ENCODE data around the gene MOSPD2.
A peak's percentile ranks its signal among the peaks of the same experiment; 100 is the strongest.

The MOSPD2 gene

DNA sequence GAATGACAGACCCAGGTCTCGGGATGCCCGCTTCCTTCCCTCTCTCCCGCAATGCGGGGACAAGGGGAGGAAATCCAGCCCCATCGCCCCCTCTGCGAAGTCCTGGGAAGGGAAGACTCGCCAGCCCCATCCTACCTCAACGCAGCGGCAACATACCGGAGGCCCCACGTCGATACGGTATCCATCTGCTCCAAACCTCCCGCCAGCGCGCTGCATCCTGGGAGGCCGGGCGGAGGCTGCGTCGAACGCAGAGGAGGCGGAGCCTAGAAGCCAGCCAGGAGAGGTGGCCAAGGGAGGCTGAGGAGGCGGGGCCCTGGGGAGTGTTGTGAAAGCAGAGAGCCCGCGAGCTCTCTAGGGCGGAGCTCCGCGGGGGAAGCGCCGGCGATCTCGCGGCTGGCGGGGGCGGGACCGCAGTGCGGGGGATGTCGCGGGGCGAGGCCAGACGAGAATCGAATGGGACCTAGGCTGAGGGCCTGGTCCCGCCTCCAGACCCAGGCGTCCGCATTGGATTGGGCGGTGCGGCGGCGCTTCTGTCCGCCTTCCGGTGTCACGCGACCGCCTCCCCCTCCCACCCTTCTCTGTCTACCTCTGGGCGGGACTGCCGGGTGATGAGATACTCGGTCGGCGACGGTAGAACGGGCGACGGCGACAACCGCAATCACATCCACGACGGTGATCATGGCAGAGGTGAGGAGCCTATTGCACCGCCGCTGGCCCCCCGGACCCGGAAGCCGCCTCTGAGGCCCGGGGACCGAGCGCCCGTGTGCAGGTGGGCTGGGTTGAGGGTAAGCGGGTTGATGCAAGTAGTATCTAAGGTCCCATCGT, at the start of gene MOSPD2, which contains the start of gene FANCB:
TSS of gene MOSPD2 (plus strand) at position 571 of the 825 bp plus-strand sequence. CDS start at position 679, 108 bp downstream.
TSS of gene FANCB (minus strand) at position 219 of the 825 bp plus-strand sequence. CDS start 7,559 bp downstream, outside the sequence.
- peak; percentile 89 for DNase-seq (ENCODE audit: low read depth)

DNA sequence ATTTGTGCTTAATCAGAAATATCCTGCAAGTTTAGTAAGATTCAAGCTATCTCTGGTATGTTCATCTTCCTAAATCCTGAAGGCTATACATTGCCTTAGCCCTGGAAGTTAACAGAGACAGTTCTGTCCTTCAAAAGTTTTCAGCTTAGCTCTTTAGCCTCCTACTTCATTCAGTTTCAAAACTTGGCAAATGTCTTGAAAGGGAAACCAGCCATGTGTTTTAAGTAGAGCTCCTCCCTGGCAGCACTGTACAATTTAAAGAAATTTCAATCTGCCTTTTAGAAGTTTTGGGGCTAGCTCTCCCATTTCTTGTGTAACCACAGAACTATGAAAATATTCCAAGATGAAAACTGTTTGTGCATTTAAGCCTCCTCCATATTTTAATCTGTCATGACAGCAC, 47.4 kb upstream of the MOSPD2 start:
- DNase-seq (ENCODE audit: low read depth), result no peak

DNA sequence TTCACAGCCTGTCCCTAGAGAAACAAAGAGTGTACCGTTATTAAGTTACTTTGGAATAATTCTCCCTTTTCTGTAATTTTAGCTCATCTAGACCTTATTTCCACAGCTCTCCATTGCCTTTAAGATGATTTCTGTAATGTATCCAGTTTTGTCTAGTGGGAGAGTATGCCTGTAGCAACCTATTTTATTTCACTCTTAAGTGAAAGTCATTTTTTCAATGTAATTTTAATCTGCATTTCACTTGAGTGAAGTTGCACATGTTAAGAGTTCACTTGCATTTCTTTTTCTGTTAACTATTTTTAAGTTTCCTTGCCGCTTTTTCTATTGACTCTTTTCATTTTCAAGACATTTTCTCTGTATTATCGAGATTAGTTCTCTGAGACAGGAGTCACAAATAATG, 46.9 kb upstream of the MOSPD2 start:
- DNase-seq (ENCODE audit: low read depth), result no peak

DNA sequence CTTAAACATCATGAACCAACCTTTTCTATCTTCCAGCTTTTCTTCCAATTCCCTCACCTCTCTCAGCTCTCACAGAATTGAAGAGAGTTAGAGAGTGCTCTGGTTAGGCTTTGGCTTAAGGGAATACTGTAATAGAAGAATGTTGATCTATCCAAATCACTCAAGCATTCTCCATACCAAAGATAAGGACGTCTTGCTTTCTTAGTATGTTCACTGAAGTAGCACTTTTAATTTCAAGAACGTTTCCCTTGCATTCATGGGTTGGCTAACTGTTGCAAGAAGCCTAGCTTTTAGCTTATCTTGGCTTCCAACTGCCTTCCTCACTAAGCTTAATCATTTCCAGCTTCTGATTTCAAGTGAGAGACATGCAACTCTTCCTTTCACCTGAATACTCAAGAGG, 43.6 kb upstream of the MOSPD2 start:
- DNase-seq (ENCODE audit: low read depth), result no peak

DNA sequence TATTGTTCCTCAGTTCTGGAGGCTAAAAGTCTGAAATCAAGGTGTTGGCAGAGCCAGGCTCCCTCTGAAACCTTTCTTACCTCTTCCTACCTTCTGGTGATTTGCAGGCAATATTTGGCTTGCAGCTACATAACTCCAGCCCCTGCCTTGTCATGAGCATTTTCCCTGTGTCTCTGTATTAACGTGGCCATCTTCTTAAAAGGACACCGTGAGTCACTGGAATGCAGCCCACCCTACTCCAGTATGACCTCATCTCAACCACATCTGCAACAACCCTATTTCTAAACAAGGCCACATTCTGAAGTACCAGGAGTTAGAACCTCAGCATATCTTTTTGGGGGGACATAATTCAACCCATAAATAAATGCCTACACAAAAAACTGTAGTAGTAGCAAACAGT, 41.1 kb upstream of the MOSPD2 start:
- DNase-seq (ENCODE audit: low read depth), result no peak

DNA sequence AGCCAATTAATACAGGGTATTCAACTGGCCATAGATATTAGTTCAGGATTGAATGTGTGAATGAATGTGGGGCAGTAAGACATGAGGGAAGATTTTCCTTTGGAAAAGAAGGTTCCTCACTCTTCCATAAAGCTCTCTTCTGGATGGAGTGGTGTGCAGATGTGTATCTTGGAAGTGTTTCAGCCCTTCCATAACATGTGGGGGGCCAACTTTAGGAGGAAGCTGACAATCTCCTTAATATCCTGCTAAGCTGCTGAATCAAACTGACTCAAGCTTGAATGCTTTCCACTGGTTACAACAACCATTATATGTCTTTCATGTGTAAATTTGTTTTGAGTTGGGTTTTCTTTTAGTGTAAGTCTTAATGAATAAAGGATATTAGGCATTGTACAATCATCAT, 40.6 kb upstream of the MOSPD2 start:
- no peak for DNase-seq (ENCODE audit: low read depth)

DNA sequence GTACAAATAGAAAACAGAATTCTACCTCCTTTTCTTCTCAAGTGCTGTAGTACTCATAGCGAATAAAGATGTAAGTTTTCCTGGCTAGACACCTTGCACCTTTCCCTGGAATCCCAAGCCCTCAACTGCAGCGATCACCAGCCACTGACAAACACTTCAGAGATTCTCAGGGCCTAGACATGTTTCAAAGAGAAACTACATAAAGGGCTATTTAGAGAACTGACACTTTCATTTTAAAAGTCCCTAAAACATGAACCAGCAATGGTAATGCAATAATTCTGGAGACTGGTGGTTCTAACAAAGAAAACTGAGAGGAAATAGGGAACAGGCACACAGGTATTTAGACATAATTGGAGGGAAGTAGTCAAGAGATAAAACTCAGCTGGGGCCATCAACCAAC, 36.1 kb upstream of the MOSPD2 start:
- no peak for DNase-seq (ENCODE audit: low read depth)

DNA sequence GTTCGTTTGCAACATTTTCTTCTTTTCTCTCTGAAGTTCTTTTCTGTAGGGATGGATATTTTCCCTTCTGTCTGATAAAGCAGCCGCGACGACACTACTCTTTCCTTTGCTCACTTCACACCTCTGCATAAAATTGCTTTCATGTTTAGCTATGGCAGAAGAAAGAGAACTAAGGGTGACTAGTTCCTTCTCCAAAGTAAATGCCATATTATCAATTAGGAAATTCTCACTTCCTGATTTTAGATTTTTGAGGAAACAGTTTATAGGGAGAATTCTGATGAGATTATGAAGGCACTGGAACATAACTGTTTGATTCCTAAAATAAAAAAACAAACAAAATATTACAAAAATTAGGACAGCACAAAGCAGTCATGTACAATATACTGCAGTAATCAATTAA, 29.6 kb upstream of the MOSPD2 start:
- DNase-seq (ENCODE audit: low read depth), result no peak

DNA sequence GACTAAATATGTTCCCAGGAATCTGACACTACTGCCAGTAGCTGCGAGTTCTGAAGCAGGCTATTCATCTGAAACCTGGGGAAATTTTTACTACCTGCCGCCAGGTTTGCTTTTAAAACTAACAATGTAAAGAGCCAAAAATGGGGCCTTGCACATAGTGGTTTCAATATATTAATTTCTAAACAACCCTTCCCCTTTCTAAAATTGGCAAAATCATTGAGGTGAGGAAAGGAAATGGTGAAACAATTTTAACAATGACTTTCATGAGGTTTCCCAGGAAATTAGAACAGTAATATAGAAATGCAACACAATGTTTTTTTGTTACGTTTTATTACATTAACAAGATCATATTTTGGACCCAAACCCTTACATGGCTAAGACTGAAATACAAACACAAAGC, 21.7 kb upstream of the MOSPD2 start:
- DNase-seq (ENCODE audit: low read depth), result no peak

DNA sequence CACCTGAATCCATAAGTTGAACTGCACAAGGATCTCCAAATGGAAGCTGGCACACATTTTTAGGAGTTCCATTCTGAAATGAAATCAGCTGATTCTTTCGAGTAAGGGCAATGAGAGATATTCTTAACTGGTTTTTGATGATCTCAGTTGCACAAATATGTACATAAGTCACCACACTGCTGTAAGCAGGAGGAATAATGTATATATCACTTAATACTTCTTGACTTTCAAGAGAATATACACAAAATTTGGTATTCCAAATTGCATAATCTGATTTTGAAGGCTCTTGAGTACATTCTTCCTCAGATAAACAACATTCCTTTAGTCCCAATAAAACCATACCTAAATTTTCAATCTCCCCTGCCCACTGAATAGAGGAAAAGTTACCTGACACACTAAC, 8.6 kb upstream of the MOSPD2 start:
- DNase-seq (ENCODE audit: low read depth), result no peak

DNA sequence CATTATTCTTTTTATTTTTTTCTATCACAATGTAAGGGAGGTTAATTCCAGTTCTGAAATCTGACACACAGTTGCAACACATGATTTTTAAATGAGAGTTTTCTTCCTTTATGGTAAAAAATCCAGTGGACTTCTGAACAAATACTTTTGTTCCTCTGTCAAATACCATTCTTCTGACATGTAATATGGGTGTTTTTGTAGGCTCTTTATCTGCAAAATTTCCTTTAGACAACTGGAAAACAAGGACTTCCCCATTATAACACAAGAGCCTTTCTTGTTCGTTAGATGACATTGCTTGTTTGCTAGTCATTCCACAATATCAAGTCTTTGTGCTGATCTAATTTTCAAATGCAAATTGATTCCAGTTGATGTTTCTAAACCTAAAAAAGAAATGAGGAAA, 8.0 kb upstream of the MOSPD2 start:
- no peak for DNase-seq (ENCODE audit: low read depth)

DNA sequence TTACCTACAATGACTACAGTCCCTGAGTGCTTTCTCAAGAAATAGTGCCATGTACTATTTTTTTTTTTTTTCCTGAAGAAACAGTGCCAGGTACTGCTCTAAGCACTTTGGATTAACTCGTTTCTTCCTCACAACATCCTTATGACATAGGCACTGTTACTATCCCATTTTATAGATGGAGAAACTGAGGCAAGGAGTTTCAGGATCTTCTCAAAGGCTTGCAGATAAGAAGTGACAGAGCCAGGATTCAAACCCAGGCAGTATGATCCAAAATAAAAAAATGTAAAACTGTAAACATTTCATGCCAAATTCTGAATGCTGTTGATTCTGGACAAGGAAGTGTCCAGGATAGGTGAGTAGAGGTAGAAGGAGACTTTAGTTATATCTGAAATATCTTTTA, 1.5 kb upstream of the MOSPD2 start:
- no peak for DNase-seq (ENCODE audit: low read depth)

DNA sequence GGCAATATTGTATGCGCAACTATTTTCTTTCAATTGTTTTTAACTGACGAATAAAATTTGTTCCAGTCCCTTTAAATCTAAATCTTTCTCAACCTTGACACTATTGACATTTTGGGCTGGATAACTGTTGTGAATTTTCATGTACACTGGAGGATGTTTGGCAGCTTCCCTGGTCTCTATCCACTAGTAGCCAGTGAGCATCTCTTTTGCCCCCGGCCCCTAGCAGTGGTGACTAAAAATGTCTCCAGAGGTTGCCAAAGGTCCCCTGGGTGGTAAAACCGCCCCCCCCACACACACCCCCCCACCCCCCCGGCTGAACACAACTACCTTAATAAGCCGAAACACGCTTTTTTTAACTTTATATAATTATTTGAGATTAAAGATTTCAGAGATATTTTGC, 866 bp upstream of the MOSPD2 start:
- no peak for DNase-seq (ENCODE audit: low read depth)

DNA sequence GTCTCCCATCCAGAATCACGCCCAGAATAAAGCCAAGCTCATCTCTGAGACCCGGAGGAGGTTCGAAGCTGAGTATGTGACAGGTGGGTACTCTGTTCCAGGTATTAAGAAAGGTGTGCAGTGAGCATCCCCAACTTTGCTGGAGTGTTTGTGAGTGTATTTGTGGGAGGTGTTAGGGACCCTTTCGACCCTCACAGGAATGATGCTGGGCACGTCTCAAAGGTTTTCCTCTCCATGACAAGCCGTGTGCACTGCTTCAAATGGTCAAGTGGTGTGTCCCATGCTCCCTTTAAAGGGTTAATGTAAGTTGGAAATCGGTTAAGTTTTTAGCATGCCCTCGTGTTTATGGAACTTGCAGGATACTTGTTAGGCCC, 442 bp downstream of the MOSPD2 start:
- no peak for DNase-seq (ENCODE audit: low read depth)

DNA sequence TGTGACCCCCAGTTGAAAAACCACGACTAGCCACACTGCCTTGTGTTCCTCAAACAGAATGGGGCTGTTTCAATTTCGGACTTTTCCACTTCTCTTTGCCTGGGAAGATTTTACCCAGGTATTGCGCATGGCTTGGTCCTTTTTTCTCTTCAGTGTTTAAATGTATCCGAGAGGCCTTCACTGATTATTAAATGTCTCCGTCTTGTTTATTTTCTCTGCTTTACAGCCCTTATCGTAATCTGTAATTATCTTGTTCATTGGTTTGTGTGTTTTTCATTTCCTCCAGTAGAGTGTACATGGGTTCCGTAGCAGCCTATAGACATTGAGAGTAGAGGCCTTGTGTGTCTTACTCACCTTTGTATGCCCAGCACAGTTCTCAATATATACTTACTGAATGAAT, 2.4 kb downstream of the MOSPD2 start:
- no peak for DNase-seq (ENCODE audit: low read depth)

DNA sequence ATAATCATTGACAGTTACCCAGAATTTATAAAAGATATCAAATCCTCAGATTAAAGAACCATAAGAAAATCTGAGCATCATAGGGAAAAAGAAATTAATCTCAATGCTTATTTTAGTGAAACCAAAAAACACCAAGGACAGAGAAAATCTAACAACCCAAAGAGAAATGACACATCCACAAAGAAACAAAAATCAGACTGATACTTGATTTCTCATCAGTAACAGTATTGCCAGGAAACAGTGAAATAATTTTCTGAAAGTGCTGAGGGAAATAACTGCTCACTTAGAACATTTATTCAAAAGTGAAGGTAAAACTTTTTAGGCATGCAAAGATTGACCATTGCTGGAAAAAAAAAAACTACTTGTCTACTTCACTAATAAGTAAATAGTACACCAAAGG, 10.6 kb downstream of the MOSPD2 start:
- no peak for DNase-seq (ENCODE audit: low read depth)

DNA sequence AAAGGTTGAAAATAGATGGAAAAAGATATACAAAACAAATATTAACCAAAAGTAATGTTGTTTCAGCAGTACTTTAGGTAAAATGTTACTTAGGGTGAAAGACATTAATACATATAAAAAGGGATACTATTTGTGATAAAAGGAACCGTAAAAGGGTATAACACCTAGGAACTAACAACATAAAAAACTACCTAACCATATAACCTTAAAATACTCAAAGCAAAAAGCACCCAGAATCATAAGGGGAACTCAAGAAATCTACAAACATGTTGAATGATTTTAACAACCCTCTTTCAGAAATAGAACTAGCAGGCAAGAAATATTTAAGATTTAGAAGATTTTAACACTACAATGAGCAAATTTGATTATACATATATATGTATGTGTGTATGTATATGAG, 11.5 kb downstream of the MOSPD2 start:
- no peak for DNase-seq (ENCODE audit: low read depth)

DNA sequence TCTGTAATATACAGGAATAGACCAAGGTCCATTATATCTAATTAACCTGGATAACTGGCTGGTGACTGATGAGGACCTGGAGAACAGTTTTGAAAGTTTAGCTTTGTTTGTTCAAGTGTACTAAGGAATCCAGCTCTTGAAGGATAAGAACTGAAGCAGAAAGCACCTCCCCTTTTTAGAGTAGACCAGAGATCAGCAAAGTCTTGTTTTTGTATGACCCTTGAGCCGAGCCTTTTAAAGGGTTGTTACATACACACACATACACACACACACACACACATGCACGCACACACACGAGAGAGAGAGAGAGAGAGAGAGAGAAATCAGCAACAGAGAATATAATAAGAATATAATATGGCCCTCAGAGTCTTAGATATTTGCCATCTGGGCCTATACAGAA, 13.0 kb downstream of the MOSPD2 start:
- no peak for DNase-seq (ENCODE audit: low read depth)

DNA sequence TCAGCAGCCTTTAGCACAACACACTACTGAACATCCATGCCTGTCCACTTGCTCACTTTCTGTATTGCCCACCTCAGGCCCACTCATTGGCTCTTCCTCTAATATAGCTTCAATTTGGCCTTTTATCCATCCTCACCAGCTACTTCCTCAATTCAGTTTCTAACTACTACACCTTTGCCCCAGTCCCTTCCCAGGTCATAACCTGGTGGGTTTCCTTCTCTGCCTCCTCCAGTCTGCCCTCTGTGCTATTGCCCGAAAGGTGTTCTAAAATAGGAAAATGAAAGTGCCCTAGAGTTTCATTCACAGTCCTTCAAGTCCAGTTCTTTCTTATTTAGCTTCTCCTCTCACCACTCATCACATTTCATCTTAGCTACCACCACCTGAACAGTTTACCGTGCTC, 23.1 kb downstream of the MOSPD2 start:
- no peak for DNase-seq (ENCODE audit: low read depth)

DNA sequence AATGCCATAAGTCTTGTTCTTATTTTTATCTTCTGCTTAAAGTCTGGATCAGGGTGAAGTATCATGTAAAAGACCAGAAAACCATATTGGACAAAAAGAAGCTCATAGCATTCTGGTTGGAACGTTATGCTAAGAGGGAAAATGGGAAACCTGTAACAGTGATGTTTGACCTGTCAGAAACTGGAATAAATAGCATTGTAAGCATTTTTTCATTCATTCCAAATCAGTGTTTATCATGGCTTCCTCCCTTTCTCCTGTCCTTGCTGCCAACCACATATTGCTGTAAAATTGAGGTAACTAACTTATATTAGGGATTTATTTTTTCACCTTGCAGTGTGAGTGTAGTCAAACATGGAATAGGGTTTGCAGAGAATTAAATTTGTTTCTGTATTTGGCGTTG, 23.8 kb downstream of the MOSPD2 start:
- DNase-seq (ENCODE audit: low read depth), result no peak

DNA sequence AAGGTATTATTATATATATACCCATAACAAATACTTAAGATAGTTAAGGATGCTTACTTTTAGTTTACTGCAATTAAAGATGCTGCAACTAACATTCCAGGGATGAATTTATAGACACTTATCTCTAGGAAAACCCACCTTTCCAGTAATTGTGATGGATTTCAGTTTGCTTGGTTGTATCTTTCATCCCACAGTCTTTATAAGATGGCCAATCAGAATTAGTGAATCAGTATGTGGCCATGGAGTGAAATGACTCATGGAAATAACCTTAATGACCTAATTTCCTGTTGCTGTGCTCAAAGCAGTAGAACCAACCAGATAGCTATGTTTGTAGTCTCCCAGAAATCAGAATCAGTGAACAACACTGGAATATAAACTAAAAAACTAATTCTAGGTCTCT, 26.4 kb downstream of the MOSPD2 start:
- no peak for DNase-seq (ENCODE audit: low read depth)

DNA sequence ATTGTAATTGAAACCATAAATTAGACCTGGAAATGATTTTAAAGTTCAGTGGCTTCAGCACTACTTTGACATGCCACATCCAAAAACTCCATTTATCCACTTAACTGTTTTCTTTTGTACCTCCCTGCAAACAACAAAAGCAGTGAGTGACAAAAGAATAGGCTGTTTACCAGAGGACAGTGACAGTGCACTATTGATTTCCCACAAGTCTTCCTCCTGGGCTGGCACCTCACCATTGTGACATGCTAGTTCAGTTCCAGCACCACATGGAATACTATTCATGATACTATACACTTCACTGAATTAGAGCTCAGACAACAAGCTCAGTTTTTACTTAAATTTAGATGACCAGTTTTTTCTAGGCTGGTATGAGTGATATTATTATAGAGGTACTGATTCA, 29.3 kb downstream of the MOSPD2 start:
- no peak for DNase-seq (ENCODE audit: low read depth)

DNA sequence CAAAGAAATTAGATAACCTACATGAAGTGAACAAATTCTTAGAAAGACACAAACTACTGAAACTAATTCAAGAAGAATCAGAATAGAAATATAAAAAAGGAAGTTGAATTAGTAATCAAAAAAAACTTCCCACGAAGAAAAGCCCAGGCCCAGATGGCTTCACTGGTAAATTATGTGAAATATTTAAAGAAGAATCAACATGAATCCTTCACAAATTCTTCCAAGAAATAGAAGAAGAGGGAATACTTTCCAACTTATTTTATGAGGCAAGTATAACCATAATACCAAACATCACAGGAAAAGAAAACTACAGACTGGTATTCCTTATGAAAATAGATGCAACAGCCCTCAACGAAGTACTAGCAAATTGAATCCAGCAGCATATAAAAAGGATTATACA, 30.7 kb downstream of the MOSPD2 start:
- no peak for DNase-seq (ENCODE audit: low read depth)

DNA sequence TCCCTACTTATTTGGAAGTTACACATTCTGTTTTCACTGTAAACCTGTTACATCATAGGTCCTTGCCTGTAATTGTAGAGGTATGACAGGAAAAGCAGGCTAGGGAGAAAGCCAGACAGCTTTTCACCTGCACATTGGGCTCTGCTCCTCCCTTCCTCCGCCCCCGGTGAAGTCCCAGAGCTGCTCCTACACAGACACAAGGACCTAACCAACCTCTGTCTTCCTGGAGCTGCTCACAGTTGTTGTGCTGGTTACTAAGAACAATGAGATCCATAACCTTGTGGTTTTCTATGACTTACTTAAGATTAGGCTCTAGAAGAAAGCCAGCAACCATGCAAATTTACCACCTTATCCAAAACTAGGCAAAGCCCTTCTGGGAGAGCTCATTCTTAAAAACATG, 40.0 kb downstream of the MOSPD2 start:
- DNase-seq (ENCODE audit: low read depth), result no peak

Data from activated T-cell treated with anti-CD3 and anti-CD28 coated beads for 24 hours (primary cell).